DND-41 (cell line): ENCODE results near the gene RAB6B.

ENCODE experiments used
- CTCF ChIP-seq: IDR thresholded peaks from 2 replicates; pipeline ENCODE4 v1.5.1; 2012; ENCODE audit warnings: borderline replicate concordance, low read length, moderate library complexity, mild to moderate bottlenecking; ENCODE audit not compliant: poor library complexity, severe bottlenecking; ENCODE audit errors: extremely low read depth
- EZH2 ChIP-seq: IDR thresholded peaks from 3 replicates; pipeline ENCODE4 v1.6.1; 2012; ENCODE audit warnings: borderline replicate concordance, low read depth, mild to moderate bottlenecking, moderate library complexity, low read length, inconsistent platforms; ENCODE audit not compliant: severe bottlenecking

DNA sequence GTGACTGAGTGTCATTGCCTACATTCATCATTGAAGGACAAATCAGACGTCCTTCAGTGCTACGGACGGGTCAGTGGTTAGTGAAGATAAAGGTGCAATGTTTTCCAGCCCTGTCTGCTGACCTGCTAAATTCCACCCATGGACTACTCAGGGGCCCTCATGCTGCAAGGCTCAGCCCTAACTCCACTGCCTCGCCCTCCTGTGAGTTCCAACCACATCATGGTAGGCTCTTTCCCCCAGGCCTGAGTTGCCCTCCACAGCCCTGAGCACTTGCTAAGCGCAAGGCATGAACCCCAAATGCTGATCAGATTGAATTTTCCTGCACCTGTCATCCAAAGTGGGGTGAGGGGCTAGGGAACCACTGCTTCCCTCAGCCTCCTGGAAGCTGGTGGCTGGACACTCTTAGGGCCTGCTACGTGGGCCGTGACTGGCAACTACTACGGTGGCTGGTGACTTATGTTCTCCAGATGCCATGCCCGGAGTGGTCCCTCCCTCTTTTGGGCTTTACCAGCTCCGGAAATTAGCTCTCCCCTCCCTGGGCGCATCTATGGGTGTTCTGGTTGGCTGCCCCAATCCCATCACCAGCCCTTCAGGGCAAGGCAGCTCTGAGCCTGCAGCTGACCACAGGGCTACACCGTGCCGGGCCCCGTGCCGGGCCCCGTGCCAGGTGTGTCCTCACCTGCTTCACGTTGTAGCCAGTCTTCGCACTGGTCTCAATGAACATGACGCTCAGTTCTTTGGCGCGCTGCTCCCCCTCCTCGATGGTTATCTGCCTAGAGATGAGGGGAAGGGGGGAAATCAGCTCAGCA is 58.0 kb downstream of the RAB6B start:
- TF ChIP-seq CTCF (no peak), EZH2 (no peak)
